K562 (cell line): ENCODE measurements around the gene CSTB. TPM values are rescaled to one million over a fixed set of nuclear protein-coding genes. Genes with fewer than 3 reads are reported as not detected.

Experiments
- ATAC-seq: fragments of 200-7000 bp; cut with Tn5 transposase; 3 replicates; pipeline ENCODE4 v1.9.1; 2020; ENCODE audit warnings: moderate library complexity
- BruUV-seq: library from RNA; stranded (reverse); fragments of 400-500 nt; replicated peaks from 2 replicates; lab custom pipeline; 2021; lab: Mats Ljungman, UMichigan
- CTCF ChIA-PET: fragments of 300-600 bp; formaldehyde crosslinking; extraction: SDS; loops from one replicate; lab custom pipeline; 2021; ENCODE audit warnings: low intra/inter-chr PET ratio; lab: Yijun Ruan, JAX
- POLR2A ChIA-PET: fragments of 300-600, 350-650 bp; sonication (Branson Sonifier 250); formaldehyde crosslinking; extraction: SDS; loops from one replicate; lab custom pipeline; 2021; ENCODE audit warnings: antibody characterized with exemption, inconsistent platforms; lab: Yijun Ruan, JAX
- DNase-seq, 4 experiments: peaks; one replicate each; pipeline versions ENCODE4 v3.0.0 to v3.0.0-alpha.2; 2011 to 2018; ENCODE audit warnings: low spot score in 3 of 4, mixed read lengths in 3 of 4; ENCODE audit errors: extremely low read depth in 1 of 4
- FAIRE-seq: peaks from 2 replicates; lab custom pipeline; 2011; peaks lifted over from hg19 to GRCh38; lab: Jason Lieb, UNC
- H2AFZ ChIP-seq: 2 replicates; pipeline ENCODE4 v1.6.0; 2011; ENCODE audit warnings: low read depth, low read length, control low read depth, inconsistent platforms
- H3K27ac ChIP-seq: fragments of 200-600 bp; 3 replicates; pipeline ENCODE4 v1.8.0; 2011; ENCODE audit warnings: low read depth, mild to moderate bottlenecking, control low read depth, inconsistent platforms, low read length, moderate library complexity, mixed read lengths; ENCODE audit errors: extremely low read depth
- H3K27me3 ChIP-seq, 2 experiments: fragments of 300-600 bp in 1 of 2; 2 replicates in 1 of 2; 3 replicates in 1 of 2; pipeline versions ENCODE4 v1.6.0 to v1.8.0; 2011; ENCODE audit warnings: inconsistent platforms in 2 of 2, low read length in 2 of 2, mild to moderate bottlenecking in 1 of 2, mixed read lengths in 1 of 2, moderate library complexity in 1 of 2; ENCODE audit not compliant: control insufficient read depth in 2 of 2, insufficient read depth in 2 of 2
- H3K36me3 ChIP-seq: fragments of 300-600 bp; 3 replicates; pipeline ENCODE4 v1.8.0; 2011; ENCODE audit warnings: mild to moderate bottlenecking, low read length, inconsistent platforms; ENCODE audit not compliant: control insufficient read depth, insufficient read depth
- H3K4me1 ChIP-seq, 2 experiments: fragments of 200-600 bp in 1 of 2; replicated peaks in 1 of 2; 2 replicates in 1 of 2; 3 replicates in 1 of 2; pipeline versions ENCODE4 v1.5.1 to v1.8.0; 2011; ENCODE audit warnings: inconsistent platforms in 2 of 2, low read length in 2 of 2, mild to moderate bottlenecking in 1 of 2, mixed read lengths in 1 of 2, moderate library complexity in 1 of 2; ENCODE audit not compliant: control insufficient read depth in 2 of 2, insufficient read depth in 2 of 2
- H3K4me2 ChIP-seq: 2 replicates; pipeline ENCODE4 v1.6.1; 2011; ENCODE audit warnings: low read length, control low read depth, inconsistent platforms, mixed read lengths; ENCODE audit not compliant: insufficient read depth
- H3K4me3 ChIP-seq: fragments of 200-600 bp; sonication (generic), shearing (Covaris generic); 2 replicates; pipeline ENCODE4 v1.5.1; 2016; ENCODE audit warnings: control low read depth, inconsistent platforms
- H3K79me2 ChIP-seq: fragments of 200-600 bp; 3 replicates; pipeline ENCODE4 v1.8.0; 2011; ENCODE audit warnings: low read length, inconsistent platforms; ENCODE audit not compliant: control insufficient read depth, insufficient read depth
- H3K9ac ChIP-seq, 2 experiments: 2 replicates each; pipeline versions ENCODE4 v1.6.0 to v1.6.1; 2011; ENCODE audit warnings: low read depth in 2 of 2, low read length in 2 of 2, control low read depth in 1 of 2, inconsistent platforms in 1 of 2, mild to moderate bottlenecking in 1 of 2, mixed read lengths in 1 of 2; ENCODE audit not compliant: insufficient read depth in 1 of 2
- H3K9me1 ChIP-seq: one replicate; pipeline ENCODE4 v1.6.0; 2011; ENCODE audit warnings: inconsistent platforms, mild to moderate bottlenecking, low read length, moderate library complexity; ENCODE audit not compliant: control insufficient read depth, insufficient read depth
- H3K9me3 ChIP-seq: replicated peaks from 2 replicates; pipeline ENCODE4 v1.5.1; 2011; ENCODE audit warnings: low read depth, low read length, inconsistent platforms; ENCODE audit not compliant: control insufficient read depth, insufficient read depth
- H4K20me1 ChIP-seq: replicated peaks from 2 replicates; pipeline ENCODE4 v1.6.1; 2011; ENCODE audit warnings: low read length, inconsistent platforms, mixed read lengths; ENCODE audit not compliant: control insufficient read depth, insufficient read depth
- MCM3 ChIP-seq: fragments of 450-650 bp; IDR thresholded peaks from 2 replicates; pipeline ENCODE4 v1.6.1; 2016
- MYBL2 ChIP-seq, 2 experiments: fragments of 450-650 bp in 1 of 2; sonication (generic) in 1 of 2; formaldehyde crosslinking in 1 of 2; IDR thresholded peaks; 2 replicates each; pipeline versions ENCODE4 v1.6.1 to v1.8.1; 2017 to 2022; ENCODE audit warnings: borderline replicate concordance in 1 of 2, inconsistent platforms in 1 of 2, low read depth in 1 of 2, mild to moderate bottlenecking in 1 of 2, missing genetic modification reagents in 1 of 2, moderate library complexity in 1 of 2
- POLR2G ChIP-seq: fragments of 200-400 bp; formaldehyde crosslinking; IDR thresholded peaks from 2 replicates; pipeline ENCODE4 v1.6.1; 2017; ENCODE audit warnings: low read depth, mild to moderate bottlenecking, antibody characterized with exemption, low read length, moderate library complexity
- RFX5 ChIP-seq: IDR thresholded peaks from 2 replicates; pipeline ENCODE4 v1.6.1; 2011; ENCODE audit warnings: low read depth, mild to moderate bottlenecking, improper control_type of control experiment, low read length
- SMAD3 ChIP-seq: fragments of 450-650 bp; formaldehyde crosslinking; conservative IDR thresholded peaks from 2 replicates; pipeline ENCODE4 v1.4.0; 2020; ENCODE audit warnings: mild to moderate bottlenecking
- SRF ChIP-seq, 2 experiments: fragments of 250-450, 450-650 bp in 1 of 2; sonication (Bioruptor Pico) in 1 of 2; sonication (generic) in 1 of 2; formaldehyde crosslinking; IDR thresholded peaks; 2 replicates each; pipeline versions ENCODE4 v1.5.0 to v1.5.1; 2020 to 2022; ENCODE audit warnings: mild to moderate bottlenecking in 1 of 2, missing genetic modification reagents in 1 of 2
- ZNF324 ChIP-seq: fragments of 250-450 bp; sonication (Bioruptor Pico); IDR thresholded peaks from 2 replicates; pipeline ENCODE4 v1.4.0; 2020; ENCODE audit warnings: mild to moderate bottlenecking
- WGBS: fragments of 100-300 bp; shearing (Covaris generic); methylation state at CpG from one replicate; pipeline ENCODE4 v1.1.6; 2016; ENCODE audit warnings: low coverage, mixed read lengths; ENCODE audit not compliant: insufficient coverage; ENCODE audit errors: missing lambda C conversion rate; 5-methylcytosine and 5-hydroxymethylcytosine counted together
- in situ Hi-C: fragments of 300-500 bp; cut with MboI; formaldehyde crosslinking; loops from 4 replicates; pipeline ENCODE4 v1.15.0; 2018; ENCODE audit warnings: inconsistent platforms, mixed read lengths
- intact Hi-C: fragments of 100-400 bp; cut with micrococcal nuclease; formaldehyde crosslinking; loops from 2 replicates; pipeline ENCODE4 v1.14.2; 2022
- polyA plus RNA-seq, 8 experiments: library from polyadenylated mRNA; depleted of rRNA in 4 of 8; stranded (reverse) in 5 of 8; unstranded in 3 of 8; fragments of >200 nt; fragmentation: Nextera tagmentation in 2 of 8; fragmentation: Illumina TruSeq in 1 of 8; extraction: Ambion mirVana in 2 of 8; extraction: Trizol in 1 of 8; gene quantifications; 2 replicates each; pipeline versions ENCODE4 v1.2.1 to v1.2.3, GENCODE V29; 2011 to 2014; ENCODE audit warnings: inconsistent platforms in 1 of 8, missing spikeins in 1 of 8
- total RNA-seq, 7 experiments: library from RNA; depleted of rRNA in 6 of 7; stranded (reverse); fragments of >200 nt in 6 of 7; fragmentation: Illumina TruSeq in 2 of 7; extraction: Trizol in 2 of 7; gene quantifications; 2 replicates each; pipeline versions ENCODE4 v1.2.1 to v1.2.3, GENCODE V29; 2011 to 2021; ENCODE audit warnings: low replicate concordance in 1 of 7
- TF ChIP-seq, protein P1 (sequence below): sonication (generic); formaldehyde crosslinking; IDR thresholded peaks from 2 replicates; pipeline ENCODE4 v1.8.0; 2022; ENCODE audit warnings: mild to moderate bottlenecking, missing genetic modification reagents
- TF ChIP-seq, protein P2 (sequence below): fragments of 250-450 bp; sonication (Bioruptor Pico); IDR thresholded peaks from 2 replicates; pipeline ENCODE4 v1.5.0; 2022; ENCODE audit warnings: mild to moderate bottlenecking
- TF ChIP-seq, protein P3 (sequence below): fragments of 250-450 bp; sonication (Bioruptor Pico); IDR thresholded peaks from 2 replicates; pipeline ENCODE4 v1.8.0; 2022; ENCODE audit warnings: moderate library complexity, mild to moderate bottlenecking, inconsistent platforms

The CSTB gene
- total and polyA plus RNA-seq, 9 of the 15 experiments (the other 6 are each of a cell fraction or from before 2014, with no cell fraction given), result 12.4 to 65.0 (median 31.7) TPM

DNA sequence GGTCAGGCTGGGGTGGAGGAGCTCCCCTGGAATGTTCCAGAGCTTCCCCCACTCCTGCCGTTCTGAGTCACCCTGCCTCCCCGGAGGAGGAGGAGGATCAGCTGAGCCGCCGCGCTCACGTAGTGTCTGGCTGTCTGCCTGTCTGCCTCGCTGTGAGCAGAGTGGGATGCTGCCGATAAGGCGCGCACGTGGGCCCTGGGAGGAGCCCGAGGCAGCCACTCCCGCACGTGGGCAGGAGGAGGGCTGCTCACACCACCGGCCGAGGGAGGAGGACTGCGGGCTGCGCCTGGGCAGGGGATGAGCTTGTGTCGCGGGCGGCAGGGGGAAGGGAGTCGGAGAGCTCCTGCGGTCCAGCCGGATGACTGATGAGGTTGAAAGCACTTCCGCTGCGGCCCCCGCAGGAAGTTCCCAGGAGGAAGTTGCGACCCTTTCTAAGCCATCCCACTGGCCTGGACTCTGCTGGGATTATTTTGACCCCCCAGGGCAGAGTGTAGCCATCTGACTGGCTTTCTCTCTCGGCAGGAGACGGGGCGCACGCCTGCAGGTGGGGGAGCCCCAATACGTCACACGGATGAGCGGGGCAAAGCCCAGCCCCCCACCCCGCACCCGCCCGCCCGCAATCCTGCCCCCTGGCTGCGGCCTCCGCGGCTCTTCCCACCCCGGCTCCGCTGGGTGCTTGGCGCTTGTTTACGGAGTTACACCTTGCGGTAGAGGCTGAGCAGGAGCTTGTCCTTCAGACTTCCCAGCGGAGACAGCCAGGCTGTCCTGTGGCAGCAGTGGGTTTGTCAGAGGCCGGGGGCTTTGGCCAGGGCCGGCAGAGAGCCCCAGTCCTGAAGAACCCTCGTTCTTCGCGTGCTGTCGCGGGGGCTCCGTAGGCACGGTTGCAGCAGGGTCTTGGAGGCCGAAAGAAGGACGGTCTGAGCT lies 47.4 kb downstream of the CSTB start (continued):
- TF ChIP-seq, protein P1, sequence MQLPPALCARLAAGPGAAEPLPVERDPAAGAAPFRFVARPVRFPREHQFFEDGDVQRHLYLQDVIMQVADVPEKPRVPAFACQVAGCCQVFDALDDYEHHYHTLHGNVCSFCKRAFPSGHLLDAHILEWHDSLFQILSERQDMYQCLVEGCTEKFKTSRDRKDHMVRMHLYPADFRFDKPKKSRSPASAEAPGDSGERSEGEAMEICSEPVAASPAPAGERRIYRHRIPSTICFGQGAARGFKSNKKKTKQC, result no peak; the same call in 1 of the 2 replicates
- peak in 1 of 2 experiments; percentile 77; a peak in 2 of 4 replicates for TF ChIP-seq SRF (CRISPR knock-in tag; IDR thresholded peaks at IDR 0.05)
- TF ChIP-seq, protein P2, sequence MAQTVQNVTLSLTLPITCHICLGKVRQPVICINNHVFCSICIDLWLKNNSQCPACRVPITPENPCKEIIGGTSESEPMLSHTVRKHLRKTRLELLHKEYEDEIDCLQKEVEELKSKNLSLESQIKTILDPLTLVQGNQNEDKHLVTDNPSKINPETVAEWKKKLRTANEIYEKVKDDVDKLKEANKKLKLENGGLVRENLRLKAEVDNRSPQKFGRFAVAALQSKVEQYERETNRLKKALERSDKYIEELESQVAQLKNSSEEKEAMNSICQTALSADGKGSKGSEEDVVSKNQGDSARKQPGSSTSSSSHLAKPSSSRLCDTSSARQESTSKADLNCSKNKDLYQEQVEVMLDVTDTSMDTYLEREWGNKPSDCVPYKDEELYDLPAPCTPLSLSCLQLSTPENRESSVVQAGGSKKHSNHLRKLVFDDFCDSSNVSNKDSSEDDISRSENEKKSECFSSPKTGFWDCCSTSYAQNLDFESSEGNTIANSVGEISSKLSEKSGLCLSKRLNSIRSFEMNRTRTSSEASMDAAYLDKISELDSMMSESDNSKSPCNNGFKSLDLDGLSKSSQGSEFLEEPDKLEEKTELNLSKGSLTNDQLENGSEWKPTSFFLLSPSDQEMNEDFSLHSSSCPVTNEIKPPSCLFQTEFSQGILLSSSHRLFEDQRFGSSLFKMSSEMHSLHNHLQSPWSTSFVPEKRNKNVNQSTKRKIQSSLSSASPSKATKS, result no peak

DNA sequence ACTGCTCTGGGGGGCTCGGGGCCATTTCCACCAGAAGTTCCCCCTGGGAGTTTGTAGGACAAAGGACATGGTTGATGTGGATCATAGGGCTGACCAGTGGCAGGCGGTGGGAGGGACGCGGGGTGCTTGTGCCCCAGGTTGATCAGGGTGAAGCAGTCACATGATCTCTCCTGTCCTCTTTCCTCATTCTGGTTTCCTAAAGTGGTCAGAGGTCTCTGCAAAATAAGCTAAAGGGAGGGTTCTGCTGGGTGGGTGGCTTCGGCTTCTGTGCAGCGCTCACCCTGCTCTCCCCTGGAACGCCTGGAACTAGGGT lies 48.0 kb downstream of the CSTB start:
- Histone ChIP-seq H3K9me1 (peaks cover 3% of the 10 kb centered on the region), H3K4me3 (peak overlapping the region; percentile 62), H3K4me1 (peaks cover 25 to 57% of the 10 kb centered on the region in 2 experiments), H2AFZ (peak overlapping the region; percentile 86), H3K9me3 (no peaks in the 10 kb centered on the region), H3K79me2 (peaks cover 89% of the 10 kb centered on the region), H3K27ac (peak overlapping the region; percentile 79), H3K36me3 (peaks cover 59% of the 10 kb centered on the region), H3K27me3 (no peaks in the 10 kb centered on the region), H3K4me2 (peak overlapping the region; percentile 77), H3K9ac (peak overlapping the region; percentile 81 to 95), H4K20me1 (peaks cover 6% of the 10 kb centered on the region; the same call in 1 of the 2 replicates)
- no TSS peak for BruUV-seq
- ATAC-seq (peak; percentile 33), DNase-seq (no peak), FAIRE-seq (no peak)
- WGBS, result 11% methylated on average over 7 of the region's 7 CpGs
- CTCF ChIA-PET, result no interaction called here
- in situ Hi-C loops (no loop called here), intact Hi-C loops (loop anchor here (1.0 to 5.0 kb wide), 2 partner anchors 48 to 66 kb away; partner anchors contain the start of gene CSTB)
- POLR2A ChIA-PET, result interaction anchor here (0.6 to 2.7 kb wide), 15 partner anchors 8 to 539 kb away, joined by 3 to 26 read pairs (median 4); partner anchors contain the start of genes HSF2BP and RRP1B
- TF ChIP-seq, protein P3, sequence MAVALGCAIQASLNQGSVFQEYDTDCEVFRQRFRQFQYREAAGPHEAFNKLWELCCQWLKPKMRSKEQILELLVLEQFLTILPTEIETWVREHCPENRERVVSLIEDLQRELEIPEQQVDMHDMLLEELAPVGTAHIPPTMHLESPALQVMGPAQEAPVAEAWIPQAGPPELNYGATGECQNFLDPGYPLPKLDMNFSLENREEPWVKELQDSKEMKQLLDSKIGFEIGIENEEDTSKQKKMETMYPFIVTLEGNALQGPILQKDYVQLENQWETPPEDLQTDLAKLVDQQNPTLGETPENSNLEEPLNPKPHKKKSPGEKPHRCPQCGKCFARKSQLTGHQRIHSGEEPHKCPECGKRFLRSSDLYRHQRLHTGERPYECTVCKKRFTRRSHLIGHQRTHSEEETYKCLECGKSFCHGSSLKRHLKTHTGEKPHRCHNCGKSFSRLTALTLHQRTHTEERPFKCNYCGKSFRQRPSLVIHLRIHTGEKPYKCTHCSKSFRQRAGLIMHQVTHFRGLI (CRISPR knock-in tag), result no peak
- TF ChIP-seq MCM3, result no peak
- TF ChIP-seq MYBL2 (IDR thresholded peaks at IDR 0.05; ENCODE audit: low read depth), result no peak
- no peak for TF ChIP-seq MYBL2 (CRISPR knock-in tag; IDR thresholded peaks at IDR 0.05; ENCODE audit: borderline replicate concordance)
- peak; percentile 44; the same call in 1 of the 2 replicates for TF ChIP-seq ZNF324
- TF ChIP-seq POLR2G, result no peak
- TF ChIP-seq SMAD3, result no peak
- TF ChIP-seq RFX5, result no peak
